Ovary (tissue), 3 donors: ENCODE results near the gene C5orf47.

Source experiments
- EP300 ChIP-seq: sonication (generic); formaldehyde crosslinking; IDR thresholded peaks from one replicate; pipeline ENCODE4 v1.6.1; 2017; ENCODE audit warnings: antibody characterized with exemption
- POLR2A ChIP-seq: fragments of 450-650 bp; IDR thresholded peaks from one replicate; pipeline ENCODE4 v1.6.1; 2017; ENCODE audit warnings: antibody characterized with exemption, mild to moderate bottlenecking, moderate library complexity
- TF ChIP-seq, protein P1 (sequence below), 3 donors: fragments of 450-650 bp in 2 of 3; fragments of 200-600 bp in 1 of 3; IDR thresholded peaks; one replicate each; pipeline versions ENCODE4 v1.5.1 to v1.8.0; 2016 to 2022; ENCODE audit warnings: antibody characterized with exemption in 3 of 3, mild to moderate bottlenecking in 1 of 3
- donor health status: DM: no; HTN: no; CAD: no.

DNA sequence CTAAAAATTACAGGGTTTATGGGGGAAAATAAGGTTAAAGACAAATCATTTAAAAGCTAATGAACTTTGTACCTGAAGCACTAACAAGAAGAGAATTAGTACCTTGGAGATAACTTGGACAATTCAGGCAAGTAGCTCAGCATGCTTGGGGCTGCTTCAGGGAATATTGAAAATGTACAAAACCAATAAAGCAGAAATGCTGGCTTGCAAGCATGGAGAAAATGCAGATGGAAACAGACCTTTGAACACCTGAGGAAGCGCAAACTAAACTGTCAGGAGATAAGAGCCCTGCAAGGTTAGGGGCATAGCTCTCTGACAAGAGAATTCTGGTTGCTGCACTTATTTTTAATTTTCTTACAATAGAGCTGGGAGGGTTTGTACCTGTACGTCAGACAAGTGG, 42.6 kb upstream of the C5orf47 start:
- TF ChIP-seq, protein P1, sequence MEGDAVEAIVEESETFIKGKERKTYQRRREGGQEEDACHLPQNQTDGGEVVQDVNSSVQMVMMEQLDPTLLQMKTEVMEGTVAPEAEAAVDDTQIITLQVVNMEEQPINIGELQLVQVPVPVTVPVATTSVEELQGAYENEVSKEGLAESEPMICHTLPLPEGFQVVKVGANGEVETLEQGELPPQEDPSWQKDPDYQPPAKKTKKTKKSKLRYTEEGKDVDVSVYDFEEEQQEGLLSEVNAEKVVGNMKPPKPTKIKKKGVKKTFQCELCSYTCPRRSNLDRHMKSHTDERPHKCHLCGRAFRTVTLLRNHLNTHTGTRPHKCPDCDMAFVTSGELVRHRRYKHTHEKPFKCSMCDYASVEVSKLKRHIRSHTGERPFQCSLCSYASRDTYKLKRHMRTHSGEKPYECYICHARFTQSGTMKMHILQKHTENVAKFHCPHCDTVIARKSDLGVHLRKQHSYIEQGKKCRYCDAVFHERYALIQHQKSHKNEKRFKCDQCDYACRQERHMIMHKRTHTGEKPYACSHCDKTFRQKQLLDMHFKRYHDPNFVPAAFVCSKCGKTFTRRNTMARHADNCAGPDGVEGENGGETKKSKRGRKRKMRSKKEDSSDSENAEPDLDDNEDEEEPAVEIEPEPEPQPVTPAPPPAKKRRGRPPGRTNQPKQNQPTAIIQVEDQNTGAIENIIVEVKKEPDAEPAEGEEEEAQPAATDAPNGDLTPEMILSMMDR (IDR thresholded peaks at IDR 0.05) = no peak
- TF ChIP-seq POLR2A = no peak
- no peak for TF ChIP-seq EP300
